DND-41 (cell line): ENCODE data around the gene GARNL3.

Experiments
- EZH2 ChIP-seq: IDR thresholded peaks from 3 replicates; pipeline ENCODE4 v1.6.1; 2012; ENCODE audit warnings: borderline replicate concordance, low read depth, mild to moderate bottlenecking, moderate library complexity, low read length, inconsistent platforms; ENCODE audit not compliant: severe bottlenecking
- TF ChIP-seq, protein P1 (sequence below): IDR thresholded peaks from 2 replicates; pipeline ENCODE4 v1.5.1; 2012; ENCODE audit warnings: borderline replicate concordance, low read length, moderate library complexity, mild to moderate bottlenecking; ENCODE audit not compliant: poor library complexity, severe bottlenecking; ENCODE audit errors: extremely low read depth

DNA sequence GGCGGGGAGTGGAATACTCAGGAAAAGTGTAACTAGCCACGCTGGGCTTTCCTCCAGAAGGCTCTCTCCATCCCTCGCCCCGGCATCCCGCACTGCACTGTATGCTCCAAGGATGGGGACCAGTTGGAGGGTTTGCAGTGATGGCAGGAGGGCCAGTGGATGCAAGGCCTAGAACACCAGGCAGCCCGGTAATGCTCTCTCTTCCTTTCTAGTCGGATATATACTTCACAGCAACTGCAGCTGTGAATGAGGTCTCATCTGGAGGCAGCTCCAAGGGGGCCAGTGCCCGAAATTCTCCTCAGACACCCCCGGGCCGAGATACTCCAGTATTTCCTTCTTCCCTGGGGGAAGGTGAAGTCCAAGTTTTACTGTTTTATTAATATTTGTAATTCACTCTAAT lies 122.4 kb downstream of the GARNL3 start:
- TF ChIP-seq, protein P1, sequence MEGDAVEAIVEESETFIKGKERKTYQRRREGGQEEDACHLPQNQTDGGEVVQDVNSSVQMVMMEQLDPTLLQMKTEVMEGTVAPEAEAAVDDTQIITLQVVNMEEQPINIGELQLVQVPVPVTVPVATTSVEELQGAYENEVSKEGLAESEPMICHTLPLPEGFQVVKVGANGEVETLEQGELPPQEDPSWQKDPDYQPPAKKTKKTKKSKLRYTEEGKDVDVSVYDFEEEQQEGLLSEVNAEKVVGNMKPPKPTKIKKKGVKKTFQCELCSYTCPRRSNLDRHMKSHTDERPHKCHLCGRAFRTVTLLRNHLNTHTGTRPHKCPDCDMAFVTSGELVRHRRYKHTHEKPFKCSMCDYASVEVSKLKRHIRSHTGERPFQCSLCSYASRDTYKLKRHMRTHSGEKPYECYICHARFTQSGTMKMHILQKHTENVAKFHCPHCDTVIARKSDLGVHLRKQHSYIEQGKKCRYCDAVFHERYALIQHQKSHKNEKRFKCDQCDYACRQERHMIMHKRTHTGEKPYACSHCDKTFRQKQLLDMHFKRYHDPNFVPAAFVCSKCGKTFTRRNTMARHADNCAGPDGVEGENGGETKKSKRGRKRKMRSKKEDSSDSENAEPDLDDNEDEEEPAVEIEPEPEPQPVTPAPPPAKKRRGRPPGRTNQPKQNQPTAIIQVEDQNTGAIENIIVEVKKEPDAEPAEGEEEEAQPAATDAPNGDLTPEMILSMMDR, result no peak
- TF ChIP-seq EZH2, result no peak
